SK-N-SH (cell line): ENCODE data around the gene FAM241A. TPM values are rescaled to one million over a fixed set of nuclear protein-coding genes. Genes with fewer than 3 reads are reported as not detected.

Experiments used
- CTCF ChIA-PET: fragments of 300-600, 350-600 bp; formaldehyde crosslinking; extraction: SDS; loops from one replicate; lab custom pipeline; 2021; lab: Yijun Ruan, JAX
- POLR2A ChIA-PET: fragments of 350-600 bp; sonication (Branson Sonifier 250); formaldehyde crosslinking; extraction: SDS; loops from one replicate; lab custom pipeline; 2020; ENCODE audit warnings: antibody characterized with exemption, inconsistent platforms; lab: Yijun Ruan, JAX
- DNase-seq: peaks from one replicate; pipeline ENCODE4 v3.0.0; 2012
- H2AFZ ChIP-seq: fragments of 200-600 bp; sonication (generic); 2 replicates; pipeline ENCODE4 v1.8.1; 2016; ENCODE audit warnings: antibody characterized with exemption, mild to moderate bottlenecking, low read depth
- H3F3A ChIP-seq: fragments of 200-600 bp; sonication (generic); replicated peaks from 2 replicates; pipeline ENCODE3; 2016; ENCODE audit warnings: antibody characterized with exemption, mild to moderate bottlenecking; ENCODE audit not compliant: insufficient read depth
- H3K27ac ChIP-seq, 2 experiments: fragments of 200-500 bp in 1 of 2; fragments of 200-600 bp in 1 of 2; sonication (Bioruptor generic) in 1 of 2; sonication (generic), shearing (Covaris generic) in 1 of 2; 2 replicates each; pipeline versions ENCODE4 v1.5.1 to v1.6.1; 2014 to 2016; ENCODE audit warnings: low read depth in 2 of 2, inconsistent platforms in 1 of 2, low read length in 1 of 2, mild to moderate bottlenecking in 1 of 2, mixed read lengths in 1 of 2
- H3K27me3 ChIP-seq: fragments of 200-600 bp; sonication (generic), shearing (Covaris generic); 2 replicates; pipeline ENCODE4 v1.6.1; 2016; ENCODE audit warnings: mixed run types; ENCODE audit not compliant: insufficient read depth
- H3K36me3 ChIP-seq, 2 experiments: fragments of 200-500 bp in 1 of 2; fragments of 200-600 bp in 1 of 2; sonication (Bioruptor generic) in 1 of 2; sonication (generic) in 1 of 2; replicated peaks in 1 of 2; 2 replicates each; pipeline versions ENCODE3 to v1.5.1; 2014 to 2016; ENCODE audit warnings: low read length in 1 of 2, mild to moderate bottlenecking in 1 of 2; ENCODE audit not compliant: insufficient read depth in 2 of 2, control insufficient read depth in 1 of 2
- H3K4me1 ChIP-seq, 2 experiments: fragments of 200-500 bp in 1 of 2; fragments of 200-600 bp in 1 of 2; sonication (Bioruptor generic) in 1 of 2; sonication (generic), shearing (Covaris generic) in 1 of 2; 2 replicates each; pipeline versions ENCODE4 v1.5.1 to v1.6.1; 2014 to 2016; ENCODE audit warnings: low read depth in 1 of 2, low read length in 1 of 2, mixed run types in 1 of 2; ENCODE audit not compliant: insufficient read depth in 2 of 2, control insufficient read depth in 1 of 2
- H3K4me2 ChIP-seq: fragments of 200-600 bp; sonication (generic), shearing (Covaris generic); 2 replicates; pipeline ENCODE4 v1.6.1; 2017; ENCODE audit warnings: mixed run types
- H3K4me3 ChIP-seq, 2 experiments: fragments of 200-500 bp in 1 of 2; fragments of 200-600 bp in 1 of 2; sonication (Bioruptor generic) in 1 of 2; sonication (generic), shearing (Covaris generic) in 1 of 2; 2 replicates each; pipeline versions ENCODE4 v1.5.1 to v1.8.1; 2014 to 2016; ENCODE audit warnings: low read depth in 2 of 2, inconsistent platforms in 1 of 2, low read length in 1 of 2, mild to moderate bottlenecking in 1 of 2, mixed read lengths in 1 of 2, moderate library complexity in 1 of 2
- H3K79me2 ChIP-seq: fragments of 200-600 bp; sonication (generic); 2 replicates; pipeline ENCODE4 v1.8.1; 2017; ENCODE audit warnings: mild to moderate bottlenecking; ENCODE audit not compliant: insufficient read depth
- H3K9ac ChIP-seq: fragments of 200-600 bp; sonication (generic); 2 replicates; pipeline ENCODE4 v1.6.1; 2017; ENCODE audit warnings: mixed run types
- H3K9me2 ChIP-seq: fragments of 200-600 bp; sonication (generic); 2 replicates; pipeline ENCODE4 v1.6.1; 2017; ENCODE audit warnings: mixed run types
- H3K9me3 ChIP-seq: fragments of 200-600 bp; sonication (generic); 2 replicates; pipeline ENCODE4 v1.6.1; 2017; ENCODE audit warnings: mixed run types, mild to moderate bottlenecking, moderate library complexity
- H4K20me1 ChIP-seq: fragments of 200-600 bp; sonication (generic); 2 replicates; pipeline ENCODE4 v1.6.1; 2017; ENCODE audit warnings: mild to moderate bottlenecking, mixed run types; ENCODE audit not compliant: insufficient read depth
- EP300 ChIP-seq, 2 experiments: IDR thresholded peaks; 2 replicates each; pipeline versions ENCODE4 v1.4.0 to v1.6.1; 2012; ENCODE audit warnings: borderline replicate concordance in 1 of 2, low read depth in 1 of 2, low read length in 1 of 2
- FOSL2 ChIP-seq: IDR thresholded peaks from 2 replicates; pipeline ENCODE4 v1.4.0; 2012; ENCODE audit warnings: low read depth, mild to moderate bottlenecking, moderate library complexity, borderline replicate concordance
- FOXJ3 ChIP-seq: sonication (generic); formaldehyde crosslinking; IDR thresholded peaks from 2 replicates; pipeline ENCODE4 v1.5.1; 2020; ENCODE audit warnings: mild to moderate bottlenecking, missing genetic modification reagents
- GATA2 ChIP-seq: sonication (generic); formaldehyde crosslinking; IDR thresholded peaks from 2 replicates; pipeline ENCODE4 v1.5.0; 2020; ENCODE audit warnings: mild to moderate bottlenecking, missing genetic modification reagents
- IRF3 ChIP-seq: fragments of 150-350 bp; IDR thresholded peaks from 2 replicates; pipeline ENCODE4 v1.6.1; 2016; ENCODE audit warnings: mild to moderate bottlenecking, low read depth, low read length
- JUND ChIP-seq: IDR thresholded peaks from 2 replicates; pipeline ENCODE4 v1.4.0; 2012
- MXI1 ChIP-seq: IDR thresholded peaks from 2 replicates; pipeline ENCODE4 v1.6.1; 2012; ENCODE audit warnings: mild to moderate bottlenecking, low read depth, low read length, improper control_type of control experiment
- NRF1 ChIP-seq: IDR thresholded peaks from 2 replicates; pipeline ENCODE4 v1.6.1; 2012; ENCODE audit warnings: low read depth, mild to moderate bottlenecking, low read length
- RAD21 ChIP-seq: IDR thresholded peaks from 2 replicates; pipeline ENCODE4 v1.6.1; 2012; ENCODE audit warnings: mild to moderate bottlenecking, low read length
- RCOR1 ChIP-seq: fragments of 150-350 bp; IDR thresholded peaks from 2 replicates; pipeline ENCODE4 v1.6.1; 2017; ENCODE audit warnings: antibody characterized with exemption, low read length
- RXRA ChIP-seq: IDR thresholded peaks from 2 replicates; pipeline ENCODE4 v1.4.0; 2012; ENCODE audit warnings: low read depth, mild to moderate bottlenecking, borderline replicate concordance
- SIN3A ChIP-seq: IDR thresholded peaks from 2 replicates; pipeline ENCODE4 v1.6.1; 2012; ENCODE audit warnings: low read depth, mild to moderate bottlenecking, low read length, moderate library complexity, borderline replicate concordance
- SMC3 ChIP-seq: IDR thresholded peaks from 2 replicates; pipeline ENCODE4 v1.6.1; 2012; ENCODE audit warnings: low read depth, low read length, improper control_type of control experiment
- TAF1 ChIP-seq: IDR thresholded peaks from 2 replicates; pipeline ENCODE4 v1.6.1; 2012; ENCODE audit warnings: low read depth, mild to moderate bottlenecking, low read length, moderate library complexity, borderline replicate concordance
- TEAD4 ChIP-seq: IDR thresholded peaks from 2 replicates; pipeline ENCODE4 v1.4.0; 2012; ENCODE audit warnings: mild to moderate bottlenecking, borderline replicate concordance; ENCODE audit not compliant: insufficient read depth
- USF2 ChIP-seq: fragments of 150-350 bp; IDR thresholded peaks from 2 replicates; pipeline ENCODE4 v1.6.1; 2017; ENCODE audit warnings: antibody characterized with exemption, low read length, low read depth, borderline replicate concordance
- YY1 ChIP-seq: IDR thresholded peaks from 2 replicates; pipeline ENCODE4 v1.4.0; 2012; ENCODE audit warnings: low read depth, mild to moderate bottlenecking
- ZBTB33 ChIP-seq: IDR thresholded peaks from 2 replicates; pipeline ENCODE4 v1.4.0; 2012; ENCODE audit warnings: low read depth, borderline replicate concordance
- WGBS: methylation state at CpG from one replicate; pipeline ENCODE4 v1.1.6; 2017; ENCODE audit warnings: low lambda C conversion rate; 5-methylcytosine and 5-hydroxymethylcytosine counted together
- polyA plus RNA-seq, 3 experiments: library from polyadenylated mRNA; depleted of rRNA; stranded (reverse); fragments of >200 nt; gene quantifications; 2 replicates each; pipeline ENCODE4 v1.2.3, GENCODE V29; 2012
- TF ChIP-seq, protein P1 (sequence below): IDR thresholded peaks from 2 replicates; pipeline ENCODE4; 2012

Gene FAM241A
- polyA plus RNA-seq, 1 of the 3 experiments (the other 2 are of a cell fraction), result 0.44 TPM

GRCh38 chr4:112128452-112128851, 16.8 kb upstream of the FAM241A start:
- no peaks in the 10 kb centered on the region for H3K9me3 ChIP-seq
- no peaks in the 10 kb centered on the region for H3K27me3 ChIP-seq
- peaks cover 6% of the 10 kb centered on the region for H3F3A ChIP-seq
- no peak overlapping the region for H3K27ac ChIP-seq
- WGBS, result 44% methylated on average over 2 of the region's 2 CpGs
- TF ChIP-seq RCOR1, result no peak
- no peak for TF ChIP-seq USF2
- no peak for TF ChIP-seq SMC3
- no peak for TF ChIP-seq ZBTB33
- no peak for TF ChIP-seq JUND
- TF ChIP-seq IRF3, result no peak
- TF ChIP-seq RAD21, result no peak
- TF ChIP-seq FOXJ3 (CRISPR knock-in tag), result no peak
- TF ChIP-seq EP300 (IDR thresholded peaks at IDR 0.05; ENCODE audit: borderline replicate concordance in 1 of 2, low read depth in 1 of 2, low read length in 1 of 2), result no peak
- TF ChIP-seq GATA2 (CRISPR knock-in tag), result no peak
- no peak for TF ChIP-seq YY1
- TF ChIP-seq RXRA, result no peak
- no peak for TF ChIP-seq TEAD4
- no peak for TF ChIP-seq FOSL2
- TF ChIP-seq NRF1, result no peak
- TF ChIP-seq, protein P1, sequence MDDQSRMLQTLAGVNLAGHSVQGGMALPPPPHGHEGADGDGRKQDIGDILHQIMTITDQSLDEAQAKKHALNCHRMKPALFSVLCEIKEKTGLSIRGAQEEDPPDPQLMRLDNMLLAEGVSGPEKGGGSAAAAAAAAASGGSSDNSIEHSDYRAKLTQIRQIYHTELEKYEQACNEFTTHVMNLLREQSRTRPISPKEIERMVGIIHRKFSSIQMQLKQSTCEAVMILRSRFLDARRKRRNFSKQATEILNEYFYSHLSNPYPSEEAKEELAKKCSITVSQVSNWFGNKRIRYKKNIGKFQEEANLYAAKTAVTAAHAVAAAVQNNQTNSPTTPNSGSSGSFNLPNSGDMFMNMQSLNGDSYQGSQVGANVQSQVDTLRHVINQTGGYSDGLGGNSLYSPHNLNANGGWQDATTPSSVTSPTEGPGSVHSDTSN, result no peak
- TF ChIP-seq MXI1, result no peak
- no peak for TF ChIP-seq TAF1
- TF ChIP-seq SIN3A, result no peak
- CTCF ChIA-PET, result interaction anchor here (1.1 kb wide), 1 partner anchor 86 kb away, joined by 3 read pairs; no protein-coding TSS in a partner anchor
- H3K36me3 ChIP-seq, result no peaks in the 10 kb centered on the region
- H3K4me3 ChIP-seq, result no peak overlapping the region
- POLR2A ChIA-PET, result no interaction called here
- H3K4me1 ChIP-seq, result peaks cover 0 to 13% of the 10 kb centered on the region in 2 experiments; a peak in 3 of 4 replicates
- no peaks in the 10 kb centered on the region for H3K79me2 ChIP-seq
- H2AFZ ChIP-seq, result no peak overlapping the region
- no peaks in the 10 kb centered on the region for H4K20me1 ChIP-seq
- H3K9ac ChIP-seq, result no peak overlapping the region
- H3K9me2 ChIP-seq, result no peaks in the 10 kb centered on the region
- H3K4me2 ChIP-seq, result no peak overlapping the region
- DNase-seq, result no peak
